K562 (cell line): ENCODE data around the gene SPRYD3. TPM values are rescaled to one million over a fixed set of nuclear protein-coding genes. Genes with fewer than 3 reads are reported as not detected.

Experiments used
- ATAC-seq: fragments of 200-7000 bp; cut with Tn5 transposase; 3 replicates; pipeline ENCODE4 v1.9.1; 2020; ENCODE audit warnings: moderate library complexity
- BruUV-seq: library from RNA; stranded (reverse); fragments of 400-500 nt; replicated peaks from 2 replicates; lab custom pipeline; 2021; lab: Mats Ljungman, UMichigan
- CTCF ChIA-PET: fragments of 300-600 bp; formaldehyde crosslinking; extraction: SDS; loops from one replicate; lab custom pipeline; 2021; ENCODE audit warnings: low intra/inter-chr PET ratio; lab: Yijun Ruan, JAX
- POLR2A ChIA-PET: fragments of 300-600, 350-650 bp; sonication (Branson Sonifier 250); formaldehyde crosslinking; extraction: SDS; loops from one replicate; lab custom pipeline; 2021; ENCODE audit warnings: antibody characterized with exemption, inconsistent platforms; lab: Yijun Ruan, JAX
- DNase-seq, 4 experiments: peaks; one replicate each; pipeline versions ENCODE4 v3.0.0 to v3.0.0-alpha.2; 2011 to 2018; ENCODE audit warnings: low spot score in 3 of 4, mixed read lengths in 3 of 4; ENCODE audit errors: extremely low read depth in 1 of 4
- FAIRE-seq: peaks from 2 replicates; lab custom pipeline; 2011; peaks lifted over from hg19 to GRCh38; lab: Jason Lieb, UNC
- H2AFZ ChIP-seq: 2 replicates; pipeline ENCODE4 v1.6.0; 2011; ENCODE audit warnings: low read depth, low read length, control low read depth, inconsistent platforms
- H3K27ac ChIP-seq: fragments of 200-600 bp; 3 replicates; pipeline ENCODE4 v1.8.0; 2011; ENCODE audit warnings: low read depth, mild to moderate bottlenecking, control low read depth, inconsistent platforms, low read length, moderate library complexity, mixed read lengths; ENCODE audit errors: extremely low read depth
- H3K27me3 ChIP-seq, 2 experiments: fragments of 300-600 bp in 1 of 2; 2 replicates in 1 of 2; 3 replicates in 1 of 2; pipeline versions ENCODE4 v1.6.0 to v1.8.0; 2011; ENCODE audit warnings: inconsistent platforms in 2 of 2, low read length in 2 of 2, mild to moderate bottlenecking in 1 of 2, mixed read lengths in 1 of 2, moderate library complexity in 1 of 2; ENCODE audit not compliant: control insufficient read depth in 2 of 2, insufficient read depth in 2 of 2
- H3K36me3 ChIP-seq: fragments of 300-600 bp; 3 replicates; pipeline ENCODE4 v1.8.0; 2011; ENCODE audit warnings: mild to moderate bottlenecking, low read length, inconsistent platforms; ENCODE audit not compliant: control insufficient read depth, insufficient read depth
- H3K4me1 ChIP-seq, 2 experiments: fragments of 200-600 bp in 1 of 2; replicated peaks in 1 of 2; 2 replicates in 1 of 2; 3 replicates in 1 of 2; pipeline versions ENCODE4 v1.5.1 to v1.8.0; 2011; ENCODE audit warnings: inconsistent platforms in 2 of 2, low read length in 2 of 2, mild to moderate bottlenecking in 1 of 2, mixed read lengths in 1 of 2, moderate library complexity in 1 of 2; ENCODE audit not compliant: control insufficient read depth in 2 of 2, insufficient read depth in 2 of 2
- H3K4me2 ChIP-seq: 2 replicates; pipeline ENCODE4 v1.6.1; 2011; ENCODE audit warnings: low read length, control low read depth, inconsistent platforms, mixed read lengths; ENCODE audit not compliant: insufficient read depth
- H3K4me3 ChIP-seq: fragments of 200-600 bp; sonication (generic), shearing (Covaris generic); 2 replicates; pipeline ENCODE4 v1.5.1; 2016; ENCODE audit warnings: control low read depth, inconsistent platforms
- H3K79me2 ChIP-seq: fragments of 200-600 bp; 3 replicates; pipeline ENCODE4 v1.8.0; 2011; ENCODE audit warnings: low read length, inconsistent platforms; ENCODE audit not compliant: control insufficient read depth, insufficient read depth
- H3K9ac ChIP-seq, 2 experiments: 2 replicates each; pipeline versions ENCODE4 v1.6.0 to v1.6.1; 2011; ENCODE audit warnings: low read depth in 2 of 2, low read length in 2 of 2, control low read depth in 1 of 2, inconsistent platforms in 1 of 2, mild to moderate bottlenecking in 1 of 2, mixed read lengths in 1 of 2; ENCODE audit not compliant: insufficient read depth in 1 of 2
- H3K9me1 ChIP-seq: one replicate; pipeline ENCODE4 v1.6.0; 2011; ENCODE audit warnings: inconsistent platforms, mild to moderate bottlenecking, low read length, moderate library complexity; ENCODE audit not compliant: control insufficient read depth, insufficient read depth
- H3K9me3 ChIP-seq: replicated peaks from 2 replicates; pipeline ENCODE4 v1.5.1; 2011; ENCODE audit warnings: low read depth, low read length, inconsistent platforms; ENCODE audit not compliant: control insufficient read depth, insufficient read depth
- H4K20me1 ChIP-seq: replicated peaks from 2 replicates; pipeline ENCODE4 v1.6.1; 2011; ENCODE audit warnings: low read length, inconsistent platforms, mixed read lengths; ENCODE audit not compliant: control insufficient read depth, insufficient read depth
- BRCA1 ChIP-seq, 2 experiments: fragments of 450-650 bp in 1 of 2; sonication (generic) in 1 of 2; formaldehyde crosslinking in 1 of 2; IDR thresholded peaks; 2 replicates each; pipeline versions ENCODE4 v1.5.0 to v1.6.1; 2017 to 2020; ENCODE audit warnings: mild to moderate bottlenecking in 1 of 2, missing genetic modification reagents in 1 of 2
- CBX8 ChIP-seq: fragments of 200-600 bp; sonication (generic); IDR thresholded peaks from 2 replicates; pipeline ENCODE4 v1.6.1; 2012; ENCODE audit warnings: borderline replicate concordance, mixed run types, low read depth, mild to moderate bottlenecking, moderate library complexity, mixed read lengths, low read length, control low read depth, inconsistent platforms; ENCODE audit not compliant: poor library complexity, severe bottlenecking; ENCODE audit errors: extremely low read depth
- CXXC5 ChIP-seq: fragments of 250-450 bp; sonication (Bioruptor Pico); IDR thresholded peaks from 2 replicates; pipeline ENCODE4 v1.8.0; 2022; ENCODE audit warnings: inconsistent platforms, mild to moderate bottlenecking, moderate library complexity
- ETV1 ChIP-seq: fragments of 450-650 bp; conservative IDR thresholded peaks from 2 replicates; pipeline ENCODE4 v1.6.1; 2016; ENCODE audit warnings: missing genetic modification characterization, control low read depth, low read depth, missing compliant biosample characterization
- ETV6 ChIP-seq, 3 experiments: fragments of 150-350 bp in 1 of 3; sonication (generic) in 1 of 3; formaldehyde crosslinking in 1 of 3; IDR thresholded peaks; 2 replicates each; pipeline versions ENCODE4 v1.6.1 to v1.8.0; 2014 to 2022; ENCODE audit warnings: borderline replicate concordance in 2 of 3, low read depth in 2 of 3, antibody characterized with exemption in 1 of 3, low read length in 1 of 3, mild to moderate bottlenecking in 1 of 3, missing genetic modification reagents in 1 of 3
- KAT7 ChIP-seq: sonication (generic); formaldehyde crosslinking; IDR thresholded peaks from 2 replicates; pipeline ENCODE4 v1.8.0; 2022; ENCODE audit warnings: missing genetic modification reagents, mild to moderate bottlenecking, borderline replicate concordance
- MAZ ChIP-seq, 2 experiments: fragments of 450-650 bp in 1 of 2; sonication (generic) in 1 of 2; formaldehyde crosslinking; IDR thresholded peaks in 1 of 2; conservative IDR thresholded peaks in 1 of 2; 2 replicates each; pipeline versions ENCODE4 v1.4.0 to v1.5.0; 2020; ENCODE audit warnings: mild to moderate bottlenecking in 1 of 2, missing genetic modification reagents in 1 of 2
- POLR2A ChIP-seq: fragments of 450-650 bp; conservative IDR thresholded peaks from 2 replicates; pipeline ENCODE4 v1.6.1; 2016
- RAD21 ChIP-seq, 2 experiments: fragments of 250-450 bp in 1 of 2; fragments of 450-650 bp in 1 of 2; sonication (Bioruptor Pico) in 1 of 2; formaldehyde crosslinking in 1 of 2; IDR thresholded peaks in 1 of 2; conservative IDR thresholded peaks in 1 of 2; 2 replicates each; pipeline versions ENCODE4 v1.4.0 to v1.8.0; 2020 to 2022; ENCODE audit warnings: mild to moderate bottlenecking in 2 of 2, moderate library complexity in 1 of 2
- RBFOX2 ChIP-seq: fragments of 200-400 bp; formaldehyde crosslinking; IDR thresholded peaks from 2 replicates; pipeline ENCODE4 v1.6.1; 2017; ENCODE audit warnings: low read depth, mild to moderate bottlenecking, low read length, moderate library complexity
- RNF2 ChIP-seq: sonication (generic); IDR thresholded peaks from 2 replicates; pipeline ENCODE4 v1.6.1; 2016
- SPI1 ChIP-seq: IDR thresholded peaks from 2 replicates; pipeline ENCODE4 v1.6.1; 2011; ENCODE audit warnings: low read depth, low read length, control low read depth, borderline replicate concordance
- UBTF ChIP-seq, 2 experiments: IDR thresholded peaks; 2 replicates each; pipeline ENCODE4 v1.6.1; 2012; ENCODE audit warnings: improper control_type of control experiment in 2 of 2, low read depth in 2 of 2, low read length in 2 of 2, borderline replicate concordance in 1 of 2
- ZFX ChIP-seq: sonication (generic); formaldehyde crosslinking; IDR thresholded peaks from 2 replicates; pipeline ENCODE4 v1.8.0; 2022; ENCODE audit warnings: mild to moderate bottlenecking, missing genetic modification reagents, moderate library complexity
- ZNF263 ChIP-seq: sonication (generic); formaldehyde crosslinking; IDR thresholded peaks from 2 replicates; pipeline ENCODE4 v1.8.0; 2022; ENCODE audit warnings: mild to moderate bottlenecking, missing genetic modification reagents, borderline replicate concordance
- WGBS: fragments of 100-300 bp; shearing (Covaris generic); methylation state at CpG from one replicate; pipeline ENCODE4 v1.1.6; 2016; ENCODE audit warnings: low coverage, mixed read lengths; ENCODE audit not compliant: insufficient coverage; ENCODE audit errors: missing lambda C conversion rate; 5-methylcytosine and 5-hydroxymethylcytosine counted together
- in situ Hi-C: fragments of 300-500 bp; cut with MboI; formaldehyde crosslinking; loops from 4 replicates; pipeline ENCODE4 v1.15.0; 2018; ENCODE audit warnings: inconsistent platforms, mixed read lengths
- intact Hi-C: fragments of 100-400 bp; cut with micrococcal nuclease; formaldehyde crosslinking; loops from 2 replicates; pipeline ENCODE4 v1.14.2; 2022
- polyA plus RNA-seq, 8 experiments: library from polyadenylated mRNA; depleted of rRNA in 4 of 8; stranded (reverse) in 5 of 8; unstranded in 3 of 8; fragments of >200 nt; fragmentation: Nextera tagmentation in 2 of 8; fragmentation: Illumina TruSeq in 1 of 8; extraction: Ambion mirVana in 2 of 8; extraction: Trizol in 1 of 8; gene quantifications; 2 replicates each; pipeline versions ENCODE4 v1.2.1 to v1.2.3, GENCODE V29; 2011 to 2014; ENCODE audit warnings: inconsistent platforms in 1 of 8, missing spikeins in 1 of 8
- total RNA-seq, 7 experiments: library from RNA; depleted of rRNA in 6 of 7; stranded (reverse); fragments of >200 nt in 6 of 7; fragmentation: Illumina TruSeq in 2 of 7; extraction: Trizol in 2 of 7; gene quantifications; 2 replicates each; pipeline versions ENCODE4 v1.2.1 to v1.2.3, GENCODE V29; 2011 to 2021; ENCODE audit warnings: low replicate concordance in 1 of 7

SPRYD3 gene
- total and polyA plus RNA-seq, 9 of the 15 experiments (the other 6 are each of a cell fraction or from before 2014, with no cell fraction given), result 1.5 to 13.6 (median 7.6) TPM

- Histone ChIP-seq H3K36me3 (peaks cover 2% of the 10 kb centered on the region; the same call in 1 of the 3 replicates), H4K20me1 (no peaks in the 10 kb centered on the region), H3K4me1 (peaks cover 58 to 89% of the 10 kb centered on the region in 2 experiments), H3K79me2 (peaks cover 10% of the 10 kb centered on the region; the same call in 2 of the 3 replicates), H3K4me3 (no peak within 1 kb of the TSS), H3K9me1 (no peaks in the 10 kb centered on the region), H3K27ac (peak within 1 kb of the TSS; percentile 42; the same call in 2 of the 3 replicates), H2AFZ (peak within 1 kb of the TSS; percentile 22; the same call in 1 of the 2 replicates), H3K9me3 (no peaks in the 10 kb centered on the region), H3K4me2 (peak within 1 kb of the TSS; percentile 35), H3K27me3 (no peaks in the 10 kb centered on the region), H3K9ac (peak within 1 kb of the TSS; percentile 19 to 89; a peak in 3 of 4 replicates)
- no TSS peak for BruUV-seq
- ATAC-seq (no peak), FAIRE-seq (no peak), DNase-seq (peak; percentile 21 to 55 (median 46))
- in situ Hi-C loops, result no loop called here
- ChIA-PET POLR2A (interaction anchor here (1.1 kb wide), 1 partner anchor 9 kb away, joined by 4 read pairs; no protein-coding TSS in a partner anchor), CTCF (interaction anchor here (0.6 kb wide), 1 partner anchor 49 kb away, joined by 3 read pairs; no protein-coding TSS in a partner anchor)
- WGBS, result 35% methylated on average over 14 of the region's 20 CpGs
- intact Hi-C loops, result loop anchor here (5.0 kb wide), 1 partner anchor 42 kb away; the partner anchor contains the start of gene EIF4B
- TF ChIP-seq ETV1 (tag) (0 out of 2 replicates have a peak, but pooled peaks have one; percentile 37), MAZ (CRISPR knock-in tag; conservative IDR thresholded peaks at IDR 0.05 in 1 of 2, IDR thresholded peaks at IDR 0.05 in 1 of 2) (peak in 1 of 2 experiments; percentile 18; a peak in 1 of 4 replicates), SPI1 (peak; percentile 26; the same call in 1 of the 2 replicates), ETV6 (IDR thresholded peaks at IDR 0.05; ENCODE audit: borderline replicate concordance in 1 of 2, low read depth in 2 of 2, low read length in 1 of 2) (peak in 1 of 2 experiments; percentile 54; a peak in 1 of 4 replicates), ETV6 (CRISPR knock-in tag; IDR thresholded peaks at IDR 0.05; ENCODE audit: borderline replicate concordance) (no peak), RAD21 (CRISPR knock-in tag; conservative IDR thresholded peaks at IDR 0.05 in 1 of 2, IDR thresholded peaks at IDR 0.05 in 1 of 2) (no peak), ZNF263 (CRISPR knock-in tag) (peak; percentile 59; the same call in 1 of the 2 replicates), RBFOX2 (peak; percentile 39; the same call in 1 of the 2 replicates), UBTF (IDR thresholded peaks at IDR 0.05; ENCODE audit: borderline replicate concordance in 1 of 2, low read depth in 2 of 2, low read length in 2 of 2) (0 out of 4 replicates have a peak, but pooled peaks of 1 of the 2 experiments have one; percentile 64), CBX8 (no peak), POLR2A (no peak), BRCA1 (IDR thresholded peaks at IDR 0.05) (no peak), BRCA1 (CRISPR knock-in tag; IDR thresholded peaks at IDR 0.05) (0 out of 2 replicates have a peak, but pooled peaks have one; percentile 30), RNF2 (no peak), ZFX (peak; percentile 37; the same call in 1 of the 2 replicates), CXXC5 (CRISPR knock-in tag) (no peak), KAT7 (CRISPR knock-in tag) (peak; percentile 58; the same call in 1 of the 2 replicates)
These were observed 29.4 kb downstream of the SPRYD3 start, which contains the start of gene TNS2 for GRCh38 chr12:53049571-53050318. TSS of gene TNS2 (plus strand) at chr12:53050065. CDS start at chr12:53050186, 121 bp downstream.
